PC-9 (cell line): ENCODE data around the gene RASD2.

Experiments used
- CTCF ChIP-seq: fragments of 200-600 bp; sonication (generic); conservative IDR thresholded peaks from 2 replicates; pipeline ENCODE4 v1.6.1; 2017; ENCODE audit warnings: mixed run types, antibody characterized with exemption, mild to moderate bottlenecking, moderate library complexity
- EZH2 ChIP-seq: fragments of 200-600 bp; sonication (generic); IDR thresholded peaks from 2 replicates; pipeline ENCODE4 v1.8.0; 2017; ENCODE audit warnings: antibody characterized with exemption, low read depth

GRCh38 chr22:35592418-35592967, 51.9 kb downstream of the RASD2 start:
- TF ChIP-seq CTCF (no peak), EZH2 (no peak)
